Measurements from ENCODE around the gene UPF1.

UPF1 gene

DNA sequence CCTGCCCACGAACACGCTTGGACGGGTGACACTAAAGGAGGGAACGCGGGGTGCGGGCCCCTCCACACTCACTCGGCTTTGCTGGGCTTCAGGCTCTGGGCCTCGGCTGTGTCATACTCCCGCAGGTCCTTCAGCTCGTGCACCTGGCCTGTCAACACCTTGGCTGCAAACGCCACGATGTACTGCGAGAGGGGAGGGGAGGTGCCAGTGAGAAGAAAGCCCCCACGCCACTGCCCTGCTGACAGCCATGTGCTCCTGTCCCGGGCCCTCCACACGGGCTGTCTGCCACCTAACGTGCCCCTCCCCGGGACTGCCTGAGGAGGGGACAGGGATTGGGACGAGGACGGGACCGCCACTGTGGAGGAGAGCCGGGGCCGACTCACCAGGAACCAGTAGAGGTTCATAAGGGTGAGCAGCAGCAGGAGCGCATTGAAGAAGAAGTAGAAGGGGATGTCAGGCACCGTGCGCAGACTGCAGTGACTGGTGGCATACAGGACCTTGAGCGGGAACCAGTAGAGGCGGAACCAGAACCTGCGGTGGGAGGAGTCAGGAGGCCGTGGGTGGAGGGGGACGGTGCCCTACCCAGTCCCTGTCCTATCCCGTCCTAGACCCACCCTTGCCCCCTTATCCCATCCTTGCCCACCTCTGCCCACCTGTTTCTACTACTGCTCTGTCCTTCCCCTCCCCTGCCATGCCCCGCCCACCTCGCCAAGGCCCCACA lies 47.3 kb downstream of the UPF1 start:
- no peak for FAIRE-seq

DNA sequence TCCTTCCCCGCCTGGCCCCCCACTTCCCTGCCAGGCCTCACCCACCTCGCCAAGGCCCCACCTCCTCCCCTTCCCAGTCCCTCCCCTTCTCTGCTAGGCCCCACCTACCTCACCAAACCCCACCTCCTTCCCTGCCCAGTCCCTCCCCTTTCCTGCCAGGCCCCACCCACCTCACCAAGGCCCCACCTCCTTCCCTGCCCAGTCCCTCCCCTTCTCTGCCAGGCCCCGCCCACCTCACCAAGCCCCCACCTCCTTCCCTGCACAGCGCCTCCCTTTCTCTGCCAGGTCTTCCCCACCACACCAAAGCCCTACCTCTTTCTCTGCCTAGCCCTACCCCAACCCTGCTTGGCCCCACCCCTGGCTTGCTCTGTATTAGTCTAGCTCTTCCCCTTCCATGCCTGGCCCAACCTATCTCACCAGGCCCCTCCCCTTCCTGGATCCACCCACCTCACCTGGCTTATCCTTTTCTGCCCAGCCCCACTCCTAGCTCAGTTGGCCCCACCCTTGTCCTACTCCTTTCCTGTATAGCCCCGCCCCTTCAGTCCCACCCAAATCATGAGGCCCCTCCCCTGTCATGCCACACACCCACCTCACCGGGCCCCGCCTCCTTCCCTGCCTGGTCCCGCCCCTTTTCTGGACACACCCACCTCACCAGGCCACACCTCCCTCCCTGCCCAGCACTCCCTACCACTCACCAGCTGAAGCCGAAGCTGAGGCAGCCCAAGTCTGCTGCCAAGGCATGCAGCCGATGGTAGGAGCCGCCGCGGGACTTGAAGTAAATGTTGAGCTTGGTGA lies 48.0 kb downstream of the UPF1 start:
- no peak for FAIRE-seq

DNA sequence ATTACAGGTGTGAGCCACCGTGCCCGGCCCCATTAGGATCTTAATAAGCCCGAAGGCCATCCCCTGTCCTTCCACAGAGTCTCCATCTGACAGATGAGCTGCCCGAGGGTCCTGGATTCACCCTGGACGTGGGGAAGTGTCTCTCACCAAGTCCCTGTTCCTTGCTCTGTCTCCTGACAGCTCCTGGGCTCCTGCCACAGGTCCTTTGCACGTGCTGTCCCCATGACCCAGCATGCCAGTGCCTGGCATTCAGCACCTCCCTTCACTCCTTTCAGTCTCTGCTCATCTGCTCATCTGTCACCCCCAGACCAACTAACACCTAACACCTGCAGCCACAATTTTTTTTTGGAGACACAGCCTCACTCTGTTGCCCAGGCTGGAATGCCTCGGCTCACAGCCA lies 49.7 kb downstream of the UPF1 start:
- FAIRE-seq: no peak

DNA sequence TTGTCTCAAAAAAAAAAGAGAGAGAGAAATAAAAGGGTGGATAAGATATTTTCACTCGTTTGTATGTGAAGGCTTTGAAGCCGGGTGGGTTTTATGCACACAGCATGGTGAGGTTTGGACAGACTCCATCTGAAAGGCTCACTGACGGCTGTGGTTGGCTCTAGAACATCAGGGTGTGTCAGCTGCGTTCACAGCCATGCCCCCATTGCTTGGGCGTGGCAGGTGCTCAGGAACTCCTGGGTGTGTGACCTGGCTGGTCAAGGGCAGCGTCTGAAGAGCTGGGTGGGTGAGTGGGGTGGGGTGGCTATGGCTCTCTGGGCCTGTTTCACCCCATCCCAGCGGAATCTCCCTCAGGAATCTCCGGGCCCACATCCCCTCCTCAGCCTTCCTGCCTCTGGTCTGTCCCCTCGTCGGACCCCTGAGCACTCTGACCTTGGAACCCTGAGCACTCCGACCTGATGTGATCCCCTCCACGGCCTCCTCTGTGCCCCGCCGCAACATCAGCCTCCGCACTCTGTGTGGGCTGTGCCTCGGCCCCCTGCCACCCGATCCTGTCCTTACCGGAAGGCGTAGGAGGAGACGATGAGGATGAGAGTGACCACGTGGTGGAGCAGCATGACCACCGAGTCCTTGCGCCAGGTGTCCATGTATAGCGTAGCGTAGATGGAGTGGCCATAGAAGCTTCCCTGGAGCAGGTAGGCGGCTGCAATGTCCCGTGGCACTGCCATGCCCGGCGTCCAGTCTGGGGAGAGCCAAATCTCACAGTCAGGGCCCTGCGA lies 52.0 kb downstream of the UPF1 start:
- no peak for FAIRE-seq

DNA sequence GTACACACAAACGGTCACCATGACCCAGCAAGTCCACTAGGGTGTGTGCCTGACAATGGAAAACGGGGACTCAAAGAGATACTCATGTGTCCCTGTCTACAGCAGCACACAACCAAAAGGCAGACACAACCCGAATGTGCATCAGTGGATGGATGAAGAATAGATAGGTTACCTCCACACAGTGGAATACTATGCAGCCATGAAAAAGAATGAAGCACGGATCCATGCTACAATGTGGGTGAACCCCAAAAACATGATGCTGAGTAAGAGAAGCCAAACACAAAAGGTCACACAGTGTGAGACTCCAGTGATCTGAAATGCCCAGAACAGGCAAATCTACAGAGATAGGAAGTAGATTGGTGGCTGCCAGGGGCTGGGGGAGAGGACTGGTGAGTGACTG lies 55.2 kb downstream of the UPF1 start:
- no peak for FAIRE-seq

DNA sequence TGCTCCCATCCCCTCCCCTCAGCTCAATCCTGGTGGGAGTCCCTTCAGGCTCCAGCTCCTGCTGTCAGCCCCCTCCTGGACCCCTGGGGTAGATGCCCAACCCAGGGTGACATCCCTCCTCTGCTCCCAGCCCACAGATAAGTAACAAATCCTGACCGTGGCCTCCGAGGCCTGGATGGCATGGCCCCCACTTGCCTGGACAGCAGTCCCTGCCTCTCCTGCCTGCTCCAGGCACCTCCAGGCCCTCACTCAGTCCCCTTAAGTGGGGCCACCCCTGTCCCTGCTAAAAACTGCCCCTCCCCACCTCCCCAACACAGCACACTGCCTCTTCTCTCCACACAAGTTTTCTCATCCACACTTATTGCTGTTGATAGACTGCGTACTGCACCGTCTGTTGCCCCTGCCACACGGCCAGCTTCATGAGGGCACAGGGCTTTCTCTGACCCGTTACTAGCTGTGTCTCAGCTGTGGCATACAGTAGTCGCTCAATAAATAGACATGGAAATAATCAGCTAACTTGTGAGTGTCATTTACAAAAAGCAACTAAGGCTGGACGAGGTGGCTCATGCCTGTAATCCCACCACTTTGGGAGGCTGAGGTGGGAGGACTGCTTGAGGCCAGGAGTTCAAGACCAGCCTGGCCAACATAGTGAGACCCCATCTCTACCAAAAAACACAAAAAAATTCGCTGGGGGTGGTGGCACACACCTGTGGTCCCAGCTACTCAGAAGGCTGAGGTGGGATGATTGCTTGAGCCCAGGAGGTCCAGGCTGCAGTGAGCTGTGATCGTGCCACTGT lies 58.4 kb downstream of the UPF1 start:
- FAIRE-seq: no peak

DNA sequence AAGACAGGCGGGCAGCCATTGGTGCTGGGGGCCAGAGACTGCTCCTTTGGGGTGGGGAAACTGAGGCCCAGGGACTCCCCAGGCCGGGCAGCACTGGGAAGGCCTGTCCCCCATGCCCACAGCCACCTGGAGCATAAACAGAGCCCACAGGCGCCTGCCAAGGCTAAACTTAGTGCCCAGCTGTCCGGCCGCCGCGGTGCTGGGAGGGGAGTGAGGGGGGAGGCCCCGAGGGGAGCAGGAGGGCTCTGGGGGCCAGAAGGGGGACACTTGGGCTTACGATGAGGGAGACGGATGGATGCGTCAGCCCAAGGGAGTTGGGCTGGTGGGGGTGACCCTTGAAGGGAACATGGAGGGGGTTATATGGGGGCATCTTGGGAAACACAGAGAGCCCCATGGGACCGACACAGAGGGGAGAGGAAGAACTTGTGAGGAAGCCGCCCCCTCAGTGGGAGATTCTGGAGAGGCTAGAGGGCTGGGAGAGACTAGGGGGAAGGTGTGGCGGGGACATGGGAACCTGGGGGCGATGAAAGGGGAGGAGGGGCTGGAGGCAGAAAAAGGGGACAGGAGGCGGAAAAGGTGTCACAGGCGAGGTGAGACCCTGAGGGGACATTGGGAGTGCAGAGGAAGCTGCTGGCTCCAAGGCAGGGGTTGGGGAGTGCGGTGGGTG lies 62.0 kb downstream of the UPF1 start:
- no peak for FAIRE-seq

DNA sequence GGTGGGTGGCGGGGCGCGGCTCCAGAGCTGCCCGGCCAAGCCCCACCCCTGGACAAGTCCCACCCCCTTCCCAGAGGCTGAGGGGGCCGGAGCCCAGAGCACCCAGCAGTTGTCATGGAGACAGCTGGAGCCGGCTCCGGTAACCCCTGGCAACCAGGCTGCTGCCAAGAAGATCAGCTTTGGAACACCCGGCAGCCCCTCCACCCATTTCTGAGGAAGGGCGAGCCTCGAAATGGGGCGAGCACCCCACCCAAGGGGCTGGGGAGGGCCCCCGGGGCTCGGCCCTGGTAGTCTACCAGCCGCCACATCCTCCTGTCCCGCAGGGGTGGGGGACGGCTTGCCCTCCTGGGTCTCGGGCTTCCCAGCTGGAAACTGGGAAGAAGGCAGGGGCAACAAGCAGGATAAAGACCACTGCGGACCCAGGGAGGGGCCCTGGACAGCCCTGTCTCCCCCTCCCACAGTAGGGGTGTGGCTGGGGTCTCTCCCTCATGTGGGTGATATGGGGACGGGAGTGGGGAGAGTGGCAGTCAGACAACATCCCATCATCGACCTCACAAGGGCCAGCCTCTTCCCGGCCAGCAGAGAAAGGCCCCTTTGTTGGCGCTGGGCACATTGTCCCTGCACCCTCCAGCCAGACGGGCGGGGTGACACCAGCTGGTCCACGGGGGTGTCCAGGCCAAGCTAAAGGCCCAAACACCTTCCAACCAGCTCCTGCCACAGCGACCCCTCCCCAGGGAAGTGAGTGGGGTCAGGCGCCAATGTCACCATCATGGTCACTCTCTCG lies 62.7 kb downstream of the UPF1 start:
- no peak for FAIRE-seq

DNA sequence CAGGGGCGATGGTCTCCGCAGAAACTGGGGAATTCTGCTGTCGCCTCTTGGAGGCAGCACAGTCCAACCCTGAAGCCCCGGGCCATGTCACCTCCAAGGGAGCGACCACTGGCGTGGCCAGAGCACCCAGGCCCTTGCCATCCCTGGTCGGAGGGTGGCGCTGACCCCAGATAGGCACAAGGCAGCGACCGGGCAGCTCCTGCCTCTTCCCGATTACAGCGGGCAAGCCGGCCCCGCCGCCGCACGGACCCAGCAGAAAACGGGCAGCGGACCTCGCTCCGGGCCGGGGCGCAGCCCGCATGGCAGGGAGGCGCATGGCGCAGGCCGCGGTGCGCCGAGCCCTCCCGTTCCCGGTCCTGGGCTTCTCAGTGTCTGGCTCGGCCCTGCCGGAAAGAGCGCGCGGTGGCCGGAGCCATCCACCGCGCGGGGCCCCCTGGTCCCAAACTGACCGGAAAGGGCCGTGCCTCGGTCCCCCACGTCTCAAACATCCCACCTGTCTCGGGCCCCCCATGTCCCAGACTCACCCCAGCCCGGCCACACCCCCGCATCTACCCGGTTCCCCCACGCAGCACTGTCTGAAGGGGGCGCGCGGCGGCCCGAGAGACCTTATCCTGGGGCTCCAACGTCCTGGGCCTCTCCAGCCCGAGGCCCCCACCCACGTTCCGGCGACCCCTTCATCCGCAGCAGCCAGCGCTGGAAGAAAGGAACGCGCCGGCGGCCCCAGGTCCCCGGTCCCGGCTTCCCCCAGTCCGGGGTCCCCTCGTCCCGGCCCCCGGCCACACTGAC lies 63.5 kb downstream of the UPF1 start:
- FAIRE-seq: no peak

DNA sequence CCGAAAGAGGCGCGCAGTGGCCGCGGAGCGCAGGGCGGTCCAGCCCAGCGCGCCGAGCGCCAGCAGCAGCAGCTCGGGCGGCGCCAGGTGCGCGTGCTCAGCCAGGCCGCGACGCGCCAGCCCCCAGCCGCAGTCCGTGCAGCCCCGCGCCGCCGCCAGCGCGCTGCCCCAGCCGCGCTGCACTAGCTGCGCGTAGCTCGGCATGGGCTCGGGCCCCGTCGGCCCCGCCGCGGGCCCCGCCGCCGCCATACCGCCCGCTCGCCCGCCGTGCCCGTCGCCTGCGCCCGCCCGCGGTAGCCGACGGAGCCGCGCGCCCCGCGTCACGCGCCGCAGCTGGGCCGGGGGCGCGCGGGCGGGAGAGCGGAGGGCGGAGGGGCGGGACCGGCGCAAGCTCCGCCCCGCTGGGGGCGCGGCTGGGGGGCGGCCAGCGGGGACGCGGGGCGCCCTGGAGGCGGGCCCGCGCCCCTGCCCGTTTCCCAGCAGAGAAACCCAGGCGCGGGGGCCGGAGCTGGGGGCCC lies 64.1 kb downstream of the UPF1 start, which contains the start of gene CERS1:
CERS1 (minus strand) TSS at position 335 of the 518 bp plus-strand sequence; CDS start at position 249, 86 bp downstream.
- FAIRE-seq: no peak

DNA sequence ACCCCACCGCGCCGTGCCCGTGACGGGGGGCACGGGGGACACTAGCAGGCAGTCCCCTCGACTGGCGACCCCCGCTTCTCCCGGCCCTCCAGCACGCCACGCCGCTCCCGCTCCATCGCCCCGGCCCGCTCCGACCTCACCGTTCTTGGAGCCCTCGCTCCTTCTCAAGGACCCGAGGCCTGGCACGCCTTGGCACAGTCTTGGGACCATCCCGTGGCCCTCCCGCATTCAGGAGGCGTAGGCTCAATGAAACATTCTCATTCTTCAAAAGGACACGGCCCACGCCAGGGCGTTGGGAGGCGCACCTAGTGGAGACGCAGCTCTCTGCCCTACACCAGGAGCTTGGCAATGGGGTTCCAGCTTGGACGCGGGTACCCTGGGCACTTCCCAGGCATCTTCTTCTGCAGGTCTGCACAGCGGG lies 64.7 kb downstream of the UPF1 start:
- no peak for FAIRE-seq

DNA sequence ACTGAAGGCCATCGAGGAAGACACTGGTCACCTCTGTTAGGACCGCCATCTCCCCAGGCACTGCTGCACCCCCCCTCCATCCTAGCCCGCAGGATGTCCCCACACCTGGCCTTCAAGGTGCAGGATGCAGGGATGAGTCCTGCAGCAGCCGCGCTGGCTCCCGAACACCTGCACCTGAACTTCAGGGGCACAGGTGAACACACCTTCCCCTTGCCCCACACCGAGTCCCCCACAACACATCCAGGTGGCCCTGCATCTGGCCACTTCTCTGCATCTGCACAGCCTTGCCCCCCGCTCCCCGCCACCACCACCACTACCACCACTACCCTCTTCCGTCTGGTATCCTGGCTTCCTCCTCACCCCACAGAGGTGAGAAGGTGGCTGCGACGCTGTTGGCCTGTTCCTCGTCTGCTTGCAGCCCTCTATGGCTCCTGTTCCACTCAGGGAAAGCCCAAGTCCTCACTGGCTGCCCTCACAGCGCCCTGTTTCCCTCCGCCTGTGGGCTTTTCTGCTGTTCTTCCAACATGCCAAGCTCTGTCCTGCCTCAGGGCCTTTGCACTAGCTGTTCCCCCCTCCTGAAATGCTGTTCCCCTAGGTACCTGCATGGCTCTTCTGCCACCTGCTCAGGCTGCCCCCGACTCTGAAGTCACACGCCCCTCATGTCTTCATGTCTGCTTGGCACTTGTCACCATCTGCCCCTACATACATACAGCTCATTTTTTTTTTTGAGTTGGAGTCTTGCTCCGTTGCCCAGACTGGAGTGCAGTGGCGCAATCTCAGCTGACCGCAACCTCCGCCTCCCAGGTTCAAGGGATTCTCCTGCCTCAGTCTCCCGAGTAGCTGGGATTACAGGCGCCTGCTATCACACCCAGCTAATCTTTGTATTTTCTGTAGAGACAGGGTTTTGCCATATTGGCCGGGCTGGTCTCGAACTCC lies 65.6 kb downstream of the UPF1 start:
- no peak for FAIRE-seq

DNA sequence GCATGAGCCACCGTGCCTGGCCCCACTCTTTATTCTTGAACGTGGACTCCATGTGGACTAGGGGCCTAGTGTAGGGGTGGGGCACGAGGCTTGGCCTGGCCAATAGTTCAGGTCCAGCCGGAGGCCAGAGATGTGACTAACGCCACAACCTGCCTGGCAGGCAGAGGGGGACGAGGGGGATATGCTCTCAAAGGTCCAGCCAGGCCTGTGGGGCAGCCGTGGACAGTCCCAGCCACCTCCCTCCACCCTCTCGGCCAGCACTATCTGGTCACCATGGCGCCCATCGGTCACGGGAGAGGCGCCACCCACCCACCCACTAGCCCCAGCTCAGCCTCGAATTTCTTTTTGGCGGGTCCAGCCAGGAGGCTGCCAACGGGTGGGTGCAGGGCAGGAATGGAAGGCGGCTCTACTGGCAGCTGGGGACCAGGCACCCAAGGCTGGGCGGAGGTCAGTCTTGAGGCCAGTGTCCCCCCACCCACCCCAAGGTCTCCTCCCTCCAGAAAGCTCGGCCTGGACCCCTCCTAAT lies 66.4 kb downstream of the UPF1 start:
- FAIRE-seq: no peak

DNA sequence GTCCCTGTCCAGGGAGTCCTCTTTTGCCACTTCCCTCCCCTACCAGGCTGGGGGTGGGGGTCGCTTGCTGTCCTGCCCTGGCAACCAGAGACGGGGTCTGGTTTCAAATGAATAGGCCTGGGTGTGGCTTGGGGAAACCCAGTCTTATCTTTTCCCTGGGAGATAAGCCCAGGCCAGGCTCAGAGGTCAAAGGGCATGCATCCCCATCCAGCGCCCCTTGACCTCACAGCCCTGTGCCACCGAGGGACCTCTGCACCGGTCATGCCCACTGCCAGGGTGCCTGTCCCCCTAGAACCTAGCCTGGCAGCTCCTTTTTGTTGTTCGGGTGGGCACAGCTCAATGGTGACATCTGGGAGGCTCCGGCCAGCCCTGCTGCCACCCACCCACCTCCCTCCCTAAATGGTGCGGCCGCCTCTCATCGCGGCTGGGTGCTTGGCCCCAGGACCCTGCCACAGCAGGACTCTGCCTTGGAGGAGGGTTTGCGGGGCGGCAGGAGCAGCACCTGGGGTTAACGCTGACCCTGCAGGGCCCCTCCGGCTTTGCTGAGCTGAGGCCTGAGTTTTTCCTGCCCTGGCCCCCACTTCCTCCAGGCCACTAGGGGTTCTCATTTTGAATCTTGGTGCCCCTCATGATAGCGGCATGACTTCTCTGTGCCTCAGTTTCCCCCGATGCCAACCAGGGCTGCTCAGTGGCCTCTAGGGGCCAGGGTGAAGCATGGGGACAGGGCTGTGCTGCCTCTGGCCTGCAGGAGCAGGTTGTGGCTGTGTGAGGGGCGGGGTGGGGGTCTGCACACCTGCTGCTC lies 67.0 kb downstream of the UPF1 start:
- no peak for FAIRE-seq

DNA sequence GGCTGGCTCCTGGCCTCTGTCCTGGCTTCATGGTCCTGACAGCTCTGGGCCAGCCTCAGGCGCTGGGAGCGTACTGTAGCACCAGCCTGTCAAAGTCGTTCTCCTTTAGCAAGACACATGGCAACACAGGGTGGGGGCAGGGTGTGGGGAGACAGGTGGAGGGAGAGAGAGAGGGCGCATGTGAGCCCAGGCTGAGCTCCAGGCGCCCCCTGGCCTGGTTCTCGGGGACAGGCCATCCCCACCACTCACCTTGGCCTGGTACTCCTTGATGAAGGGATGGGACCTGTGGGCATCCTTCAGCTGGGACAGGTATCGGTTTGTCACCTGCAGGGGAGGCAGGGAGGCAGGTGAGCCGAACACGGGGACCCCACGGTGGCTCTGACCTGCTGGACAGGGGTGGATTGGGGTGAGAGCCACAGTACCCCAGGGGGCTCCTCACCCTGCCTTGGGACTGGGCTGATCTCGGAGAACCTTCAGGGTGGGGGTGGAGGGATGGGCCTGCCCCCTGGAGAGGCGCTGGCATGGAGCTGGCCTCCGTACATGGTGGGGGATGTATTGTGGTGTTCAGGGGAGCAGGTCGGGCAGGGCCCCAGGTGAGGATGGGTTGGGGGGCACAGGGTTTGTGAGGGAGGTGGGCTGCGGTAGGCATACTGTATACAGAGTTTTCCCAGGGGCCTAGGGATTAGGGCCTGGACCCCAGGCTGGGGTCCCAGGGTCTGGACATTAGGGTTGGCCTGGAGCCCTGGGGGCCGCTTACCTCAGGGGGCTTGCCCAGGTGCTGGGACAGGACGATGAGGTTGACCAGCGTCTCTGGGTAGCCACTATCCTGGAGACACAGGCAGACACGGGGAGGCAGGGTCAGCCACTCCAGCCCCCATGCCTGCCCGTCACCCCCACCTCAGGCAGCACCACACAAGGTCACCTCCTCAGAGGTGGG lies 68.1 kb downstream of the UPF1 start:
- FAIRE-seq: no peak

DNA sequence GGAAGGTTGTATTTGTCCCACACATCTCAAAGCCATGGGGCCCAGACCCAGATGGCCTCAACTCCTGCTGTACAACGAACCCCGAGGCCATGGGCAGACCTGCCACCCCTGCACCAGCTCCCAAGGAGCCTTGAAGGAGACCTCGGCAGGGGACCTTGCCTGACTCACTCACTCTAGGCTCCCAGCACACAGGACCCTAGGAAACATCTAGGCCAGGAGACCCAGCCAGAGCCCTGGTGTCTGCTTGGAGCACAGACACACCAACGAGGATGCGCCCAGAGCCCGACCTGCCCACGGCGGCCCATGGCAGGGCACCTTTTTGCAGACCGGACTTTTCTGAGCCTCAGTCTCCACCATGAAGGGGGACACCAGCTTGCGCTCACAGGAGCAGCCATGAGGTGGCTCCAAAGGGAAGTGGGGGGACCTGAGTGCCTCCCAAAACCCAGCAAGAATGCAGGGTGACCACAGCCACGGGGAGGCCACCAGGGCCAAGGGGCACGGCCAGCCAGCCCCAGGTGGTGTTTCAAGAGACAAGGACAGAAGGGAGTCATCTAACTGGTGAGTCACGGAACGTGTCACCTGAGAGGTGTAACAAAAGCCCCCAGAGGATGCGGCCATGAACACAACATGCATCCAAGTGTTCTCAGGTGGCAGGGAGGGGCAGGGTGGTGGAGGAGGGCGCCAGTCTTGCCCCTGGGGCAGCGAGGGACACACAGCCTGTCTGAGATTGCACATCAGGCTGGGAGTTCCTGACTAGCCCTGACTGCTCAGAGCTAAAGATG lies 69.1 kb downstream of the UPF1 start:
- no peak for FAIRE-seq
